HG03097 (cell line): Measurements from ENCODE around the gene PRPF40A.

Experiments
- ATAC-seq: cut with Tn5 transposase; IDR thresholded peaks from one replicate; pipeline ENCODE4 v1.9.1; 2021; ENCODE audit not compliant: unreplicated experiment, low FRiP score

The PRPF40A gene

GRCh38 chr2:152718076-152718908, 1.0 kb upstream of the PRPF40A start, which contains the start of gene ARL6IP6:
Gene ARL6IP6 (plus strand): TSS chr2:152718620. CDS start chr2:152718625, 5 bp downstream.
- ATAC-seq: peak; percentile 67

- no peak for ATAC-seq
Observed at GRCh38 chr2:152716805-152717227, 445 bp downstream of the PRPF40A start.

GRCh38 chr2:152715854-152716428, 1.3 kb downstream of the PRPF40A start:
- no peak for ATAC-seq

- ATAC-seq: no peak
Observed at GRCh38 chr2:152715112-152715511, 2.1 kb downstream of the PRPF40A start.

- no peak for ATAC-seq
Observed at GRCh38 chr2:152710713-152711112, 6.5 kb downstream of the PRPF40A start.

- no peak for ATAC-seq
Observed at GRCh38 chr2:152708742-152709141, 8.5 kb downstream of the PRPF40A start.

GRCh38 chr2:152706477-152707021, 10.7 kb downstream of the PRPF40A start:
- no peak for ATAC-seq

- ATAC-seq: no peak
Observed at GRCh38 chr2:152701198-152701597, 16.1 kb downstream of the PRPF40A start.

GRCh38 chr2:152696476-152696875, 20.8 kb downstream of the PRPF40A start:
- no peak for ATAC-seq

GRCh38 chr2:152695763-152696162, 21.5 kb downstream of the PRPF40A start:
- ATAC-seq: no peak

- peak; percentile 26 for ATAC-seq
Observed at GRCh38 chr2:152694161-152694661, 23.1 kb downstream of the PRPF40A start.

- peak; percentile 70 for ATAC-seq
Observed at GRCh38 chr2:152693033-152693432, 24.2 kb downstream of the PRPF40A start.

GRCh38 chr2:152686321-152686720, 30.9 kb downstream of the PRPF40A start:
- no peak for ATAC-seq

GRCh38 chr2:152683400-152683799, 33.9 kb downstream of the PRPF40A start:
- ATAC-seq: no peak

- ATAC-seq: no peak
Observed at GRCh38 chr2:152682663-152683062, 34.6 kb downstream of the PRPF40A start.

GRCh38 chr2:152678808-152679207, 38.5 kb downstream of the PRPF40A start:
- no peak for ATAC-seq

GRCh38 chr2:152676461-152676860, 40.8 kb downstream of the PRPF40A start:
- no peak for ATAC-seq

GRCh38 chr2:152674334-152674733, 42.9 kb downstream of the PRPF40A start:
- ATAC-seq: no peak

- no peak for ATAC-seq
Observed at GRCh38 chr2:152664725-152665124, 52.5 kb downstream of the PRPF40A start.

- no peak for ATAC-seq
Observed at GRCh38 chr2:152661076-152661475, 56.2 kb downstream of the PRPF40A start.

GRCh38 chr2:152658221-152658620, 59.0 kb downstream of the PRPF40A start:
- ATAC-seq: no peak
